ENCODE results near the gene CAMTA1.
A peak's percentile ranks its signal among the peaks of the same experiment; 100 is the strongest.

Gene CAMTA1

GRCh38 chr1:7608628-7609305 lies 823.5 kb downstream of the CAMTA1 start:
- peak in 2 of 42 donors; percentile 23 to 29 for DNase-seq
- intact Hi-C loops (cut with DNase I) = no loop called here

GRCh38 chr1:7609311-7609994 lies 824.2 kb downstream of the CAMTA1 start:
- DNase-seq = peak in 2 of 42 donors; percentile 11 to 33
- intact Hi-C loops (cut with DNase I) = no loop called here

- DNase-seq = no peak
- intact Hi-C loops (cut with DNase I) = no loop called here
Measured at GRCh38 chr1:7610106-7610731, 825.0 kb downstream of the CAMTA1 start.

GRCh38 chr1:7610936-7611335 lies 825.7 kb downstream of the CAMTA1 start:
- DNase-seq = peak in 1 of 42 donors; percentile 23
- intact Hi-C loops (cut with DNase I) = no loop called here

GRCh38 chr1:7611421-7612010 lies 826.3 kb downstream of the CAMTA1 start:
- intact Hi-C loops (cut with DNase I) = no loop called here
- peak in 2 of 42 donors; percentile 10 to 23 for DNase-seq

GRCh38 chr1:7613106-7613850 lies 828.0 kb downstream of the CAMTA1 start:
- DNase-seq = peak in 3 of 42 donors; percentile 10 to 61 (median 38)
- intact Hi-C loops (cut with DNase I) = no loop called here

- DNase-seq = peak in 1 of 42 donors; percentile 27
- intact Hi-C loops (cut with DNase I) = no loop called here
Measured at GRCh38 chr1:7613851-7614205, 828.6 kb downstream of the CAMTA1 start.

GRCh38 chr1:7614576-7615074 lies 829.4 kb downstream of the CAMTA1 start:
- intact Hi-C loops (cut with DNase I) = no loop called here
- DNase-seq = peak in 1 of 42 donors; percentile 12

GRCh38 chr1:7615138-7615537 lies 829.9 kb downstream of the CAMTA1 start:
- intact Hi-C loops (cut with DNase I) = no loop called here
- DNase-seq = peak in 1 of 42 donors; percentile 16

GRCh38 chr1:7616076-7616832 lies 831.0 kb downstream of the CAMTA1 start:
- intact Hi-C loops (cut with DNase I) = no loop called here
- peak in 20 of 42 donors; percentile 15 to 73 (median 38) for DNase-seq

- no peak for DNase-seq
- intact Hi-C loops (cut with DNase I) = no loop called here
Measured at GRCh38 chr1:7616953-7617352, 831.7 kb downstream of the CAMTA1 start.

GRCh38 chr1:7617826-7618225 lies 832.6 kb downstream of the CAMTA1 start:
- intact Hi-C loops (cut with DNase I) = no loop called here
- DNase-seq = peak in 2 of 42 donors; percentile 0 to 34

GRCh38 chr1:7620196-7620595 lies 834.9 kb downstream of the CAMTA1 start:
- intact Hi-C loops (cut with DNase I) = no loop called here
- DNase-seq = peak in 30 of 42 donors; percentile 20 to 79 (median 56)

GRCh38 chr1:7621334-7622219 lies 836.3 kb downstream of the CAMTA1 start:
- DNase-seq = peak in 1 of 42 donors; percentile 23
- intact Hi-C loops (cut with DNase I) = no loop called here

- peak in 26 of 42 donors; percentile 12 to 71 (median 44) for DNase-seq
- intact Hi-C loops (cut with DNase I) = no loop called here
Measured at GRCh38 chr1:7623842-7624241, 838.6 kb downstream of the CAMTA1 start.

GRCh38 chr1:7624791-7625355 lies 839.6 kb downstream of the CAMTA1 start:
- no peak for DNase-seq
- intact Hi-C loops (cut with DNase I) = no loop called here

- intact Hi-C loops (cut with DNase I) = no loop called here
- DNase-seq = no peak
Measured at GRCh38 chr1:7625401-7625800, 840.1 kb downstream of the CAMTA1 start.

Data from head of caudate nucleus (tissue), 42 donors.